ENCODE results near the gene R3HDM2.

GRCh38 chr12:57234233-57234570 lies 196.6 kb downstream of the R3HDM2 start:
- TF ChIP-seq EP300 (IDR thresholded peaks at IDR 0.05) (no peak), CTCF (IDR thresholded peaks at IDR 0.05) (no peak)

Measured in suprapubic skin (tissue), 3 donors.